ENCODE data around the gene FRS2.

FRS2 gene

GRCh38 chr12:69502345-69503081, 32.3 kb downstream of the FRS2 start:
- no peak for DNase-seq

- no peak for DNase-seq
Observed at GRCh38 chr12:69508091-69508490, 37.9 kb downstream of the FRS2 start.

- no peak for DNase-seq
Observed at GRCh38 chr12:69508621-69509020, 38.4 kb downstream of the FRS2 start.

DNA sequence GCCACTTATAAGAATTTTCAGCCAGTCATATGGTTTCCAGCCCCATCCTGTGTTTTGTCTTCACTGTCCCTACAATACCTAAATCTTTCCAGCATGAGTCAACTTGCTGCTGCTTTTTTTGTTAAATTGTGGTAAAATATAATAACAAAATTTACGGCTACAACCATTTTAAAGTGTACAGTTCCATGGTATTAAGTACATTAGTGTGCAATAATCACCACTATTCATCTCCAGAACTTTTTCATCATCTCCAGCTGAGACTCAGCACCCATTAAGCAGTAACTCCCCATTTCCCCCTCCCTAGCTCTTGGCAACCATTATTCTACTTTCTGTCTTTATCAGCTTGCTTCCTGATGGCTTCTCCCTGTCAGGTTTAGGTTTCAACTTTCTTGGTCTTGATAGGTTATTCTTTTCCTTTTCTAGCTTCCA, 39.1 kb downstream of the FRS2 start:
- DNase-seq: no peak

GRCh38 chr12:69509904-69510827, 40.0 kb downstream of the FRS2 start:
- no peak for DNase-seq

GRCh38 chr12:69511016-69511415, 40.8 kb downstream of the FRS2 start:
- no peak for DNase-seq

DNA sequence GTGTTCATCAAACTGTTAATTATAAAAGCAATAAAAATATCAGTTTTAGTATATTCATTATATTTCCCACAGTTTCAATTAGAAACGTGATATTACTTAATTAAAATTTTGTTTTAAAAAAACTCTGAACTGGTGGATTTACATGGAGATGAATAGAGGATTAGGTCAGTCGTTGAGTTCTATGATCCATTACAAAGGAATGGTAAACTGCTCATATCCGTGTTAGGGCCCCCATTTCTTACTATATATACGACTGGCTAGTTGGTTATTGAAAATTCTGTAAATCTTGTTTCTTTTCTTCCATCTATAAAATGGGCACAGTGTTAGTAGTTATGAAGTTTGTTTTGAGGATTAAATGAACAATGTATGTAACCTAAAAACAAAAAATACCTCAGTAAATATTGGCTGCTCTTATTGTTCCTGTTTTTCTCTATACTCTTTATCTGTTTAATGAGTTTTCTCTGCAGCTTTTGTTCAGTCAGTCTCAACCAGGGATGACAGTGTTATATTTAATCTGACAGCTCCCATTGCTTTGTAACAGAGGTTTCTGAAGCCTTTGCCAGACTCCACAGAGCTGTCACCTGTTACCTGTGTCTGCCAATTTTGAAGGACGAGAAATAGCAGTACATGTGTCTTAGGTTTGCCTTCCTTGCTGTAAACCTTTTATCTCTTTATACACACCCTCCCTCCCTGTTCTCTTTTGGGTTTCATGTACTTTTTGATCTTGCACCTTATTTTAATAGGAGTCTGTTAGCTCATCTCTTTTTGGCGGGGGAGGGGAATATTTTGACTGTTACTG, 41.5 kb downstream of the FRS2 start:
- no peak for DNase-seq

- DNase-seq: no peak
Observed at GRCh38 chr12:69512820-69513219, 42.6 kb downstream of the FRS2 start.

DNA sequence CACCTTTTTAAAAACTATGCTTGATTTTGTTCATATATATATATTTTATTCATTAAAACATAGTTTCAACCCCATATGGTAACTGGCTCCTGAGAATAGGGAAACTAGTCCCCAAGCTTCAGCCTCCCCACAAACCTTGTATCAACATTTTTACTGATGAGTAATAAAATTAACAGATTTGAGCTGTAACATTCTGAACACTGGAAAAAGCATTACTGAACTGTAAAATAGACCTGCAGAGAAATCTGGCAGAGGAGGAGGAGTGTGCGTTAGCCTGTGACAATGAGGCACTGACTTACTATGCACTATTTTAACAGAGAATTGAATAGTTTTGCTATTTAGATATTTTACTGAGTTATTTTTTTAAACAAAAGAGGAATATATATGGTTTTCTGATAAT, 43.1 kb downstream of the FRS2 start:
- DNase-seq: no peak

GRCh38 chr12:69514111-69514510, 43.9 kb downstream of the FRS2 start:
- no peak for DNase-seq

DNA sequence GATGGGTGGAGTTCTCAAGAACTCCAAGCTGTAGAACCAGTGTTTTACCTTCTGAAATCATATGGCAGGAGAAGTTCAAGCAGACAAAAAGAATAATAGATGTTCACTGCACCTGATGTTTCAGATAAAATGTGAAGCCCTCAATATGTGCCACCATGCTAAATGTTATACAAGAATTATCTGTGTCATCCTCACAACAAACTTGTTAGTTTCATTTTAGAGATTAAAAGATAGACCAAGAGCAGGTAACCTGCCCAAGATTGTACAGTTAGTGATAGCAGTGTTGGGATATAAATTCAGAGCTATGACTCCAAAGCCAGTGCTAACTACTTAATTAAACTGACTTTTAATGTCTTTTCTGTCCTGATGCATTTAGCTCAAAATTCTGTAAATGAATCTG, 44.7 kb downstream of the FRS2 start:
- no peak for DNase-seq

DNA sequence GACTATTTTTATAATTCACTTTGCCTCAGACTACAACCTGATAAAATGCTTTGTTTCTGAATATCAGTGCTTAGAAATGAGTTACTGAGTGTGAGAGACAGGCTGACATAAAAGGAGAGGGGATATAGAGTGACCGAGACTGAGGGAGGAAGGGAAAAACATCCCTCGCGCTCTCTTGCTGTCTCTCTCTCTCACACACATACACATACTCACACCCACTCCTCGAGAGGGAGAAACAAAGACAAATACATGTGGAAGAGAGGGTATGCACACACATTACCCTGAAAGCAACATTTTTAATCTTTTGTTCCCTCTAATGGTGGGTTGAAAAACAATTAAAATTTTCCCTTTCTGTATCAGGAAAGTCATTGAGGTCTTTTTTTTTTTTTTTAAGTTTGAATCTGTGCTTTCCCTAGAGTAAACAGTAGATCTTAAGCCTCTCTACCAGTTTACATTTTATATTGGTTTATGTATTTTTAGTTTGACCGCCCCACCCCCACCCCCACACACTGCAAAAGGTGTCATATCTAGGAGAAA, 45.3 kb downstream of the FRS2 start:
- DNase-seq: no peak

DNA sequence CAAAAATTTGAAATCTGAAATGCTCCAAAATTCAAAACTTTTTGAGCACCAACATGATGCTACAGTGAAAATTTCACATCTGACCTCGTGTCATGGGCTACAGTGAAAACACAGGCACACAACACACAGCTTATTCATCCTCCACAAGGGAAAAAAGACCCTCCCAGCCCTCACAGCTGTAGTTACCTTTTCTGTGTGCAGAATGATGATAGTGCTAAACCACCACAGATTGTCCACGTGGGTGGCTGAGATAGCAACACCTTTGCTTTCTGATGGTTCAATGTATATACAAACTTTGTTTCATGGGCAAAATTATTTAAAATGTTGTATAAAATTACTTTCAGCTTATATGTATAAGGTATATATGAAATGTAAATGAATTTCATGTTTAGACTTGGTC, 46.8 kb downstream of the FRS2 start:
- DNase-seq: no peak

GRCh38 chr12:69517406-69517805, 47.2 kb downstream of the FRS2 start:
- no peak for DNase-seq

- DNase-seq: no peak
Observed at GRCh38 chr12:69519871-69520270, 49.7 kb downstream of the FRS2 start.

- no peak for DNase-seq
Observed at GRCh38 chr12:69523433-69524330, 53.5 kb downstream of the FRS2 start.

GRCh38 chr12:69524331-69524630, 54.1 kb downstream of the FRS2 start:
- no peak for DNase-seq

- DNase-seq: no peak
Observed at GRCh38 chr12:69524755-69525469, 54.7 kb downstream of the FRS2 start.

GRCh38 chr12:69527506-69528272, 57.5 kb downstream of the FRS2 start:
- no peak for DNase-seq

GRCh38 chr12:69529021-69529420, 58.8 kb downstream of the FRS2 start:
- DNase-seq: no peak

DNA sequence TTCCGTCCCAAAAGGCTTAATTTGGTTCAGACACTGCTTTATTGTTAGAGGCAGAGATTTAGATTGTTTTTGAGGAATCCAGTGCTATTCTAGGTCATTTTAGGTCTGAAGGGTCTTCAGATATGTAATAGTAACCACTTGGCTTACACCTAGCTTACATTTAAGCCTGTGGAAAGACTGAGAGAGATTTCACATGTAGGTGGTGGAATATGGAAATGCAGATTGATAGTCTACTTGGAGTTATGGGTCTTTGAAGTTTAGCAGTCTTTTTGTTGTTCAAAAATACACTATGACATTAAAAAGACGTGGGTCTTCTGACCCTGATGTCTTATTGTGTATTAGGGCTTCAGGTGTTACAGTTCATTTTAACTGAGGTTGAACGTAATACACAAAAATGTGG, 63.7 kb downstream of the FRS2 start:
- no peak for DNase-seq

Data from NCI-H187 treated with DMSO at 0.1 percent for 48 hours (cell line).